ENCODE results near the gene ANTXR1.

The ANTXR1 gene

DNA sequence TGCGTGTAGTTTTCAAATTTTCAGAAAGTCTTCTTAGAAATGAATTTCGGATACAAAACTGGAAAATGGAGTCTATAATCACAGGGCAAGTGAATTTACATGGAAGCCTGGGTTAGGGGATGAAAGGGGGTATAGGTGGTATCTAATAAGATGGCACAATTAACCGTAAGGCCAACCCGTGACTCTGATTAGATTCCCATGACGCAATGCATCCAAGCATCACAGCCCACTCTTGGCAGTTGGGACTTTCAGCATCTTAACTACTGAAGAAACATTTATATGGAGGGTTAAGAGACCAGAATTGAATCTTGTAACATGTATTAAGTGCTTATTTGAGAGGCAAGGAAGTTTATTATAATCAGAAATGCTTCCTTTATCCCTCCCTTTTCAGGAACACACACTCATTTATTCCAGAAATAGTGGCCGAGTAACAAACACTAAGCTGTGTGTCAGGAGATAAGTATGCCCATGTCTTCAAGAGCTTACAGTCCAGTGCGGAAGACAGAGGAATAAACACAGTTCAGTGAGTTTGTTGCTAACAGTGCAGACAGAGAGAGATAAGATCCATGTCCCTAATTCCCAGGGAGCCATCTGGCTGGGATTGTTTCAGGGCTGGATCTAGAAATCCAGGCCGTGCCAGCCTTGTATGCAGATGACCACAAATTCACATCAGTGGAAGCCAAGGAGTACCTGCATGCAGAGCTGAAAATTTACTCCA lies 151.2 kb downstream of the ANTXR1 start:
- peak overlapping the region; percentile 85 to 92 for H3K4ac ChIP-seq (ENCODE audit: low read depth in 1 of 2, low read length in 2 of 2)
- WGBS, result 38% methylated on average over 8 of the region's 8 CpGs

DNA sequence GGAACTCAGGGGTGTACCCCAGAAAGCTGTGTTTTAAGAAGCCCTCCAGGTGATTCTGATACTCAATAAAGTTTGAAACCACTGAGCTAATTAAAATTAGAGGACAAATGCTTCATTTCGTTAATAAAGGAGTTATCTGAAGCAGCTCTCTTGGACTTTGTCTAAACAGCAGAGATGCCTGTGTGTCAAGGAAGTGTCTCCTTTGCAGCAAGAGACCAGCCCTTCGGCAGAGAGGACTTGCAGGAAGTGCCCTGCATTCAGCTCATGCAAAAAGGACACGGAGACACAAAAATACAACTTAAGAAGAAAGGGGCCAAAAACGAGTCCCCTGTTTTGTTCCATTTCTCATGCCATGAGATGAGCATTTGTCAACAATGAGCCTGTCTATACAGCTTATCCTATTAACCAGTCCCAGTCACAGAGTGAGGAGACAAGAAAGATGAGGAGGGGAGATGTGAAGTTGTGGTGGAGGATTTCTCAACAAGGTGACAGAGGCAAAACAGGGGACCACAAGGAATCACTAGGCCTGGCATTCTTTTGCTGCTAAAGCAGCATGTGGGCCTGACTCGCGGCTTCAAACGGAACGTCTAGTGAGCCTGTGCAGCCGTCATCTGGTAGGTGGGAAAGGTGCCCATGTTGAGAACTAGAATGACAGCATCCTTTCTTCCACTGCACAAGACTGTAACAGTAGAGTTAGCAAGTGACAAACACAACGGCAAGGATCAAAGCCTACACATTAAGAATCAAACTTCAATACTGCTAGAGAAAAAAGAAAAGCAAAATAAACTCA lies 152.3 kb downstream of the ANTXR1 start:
- WGBS, result 73% methylated on average over 9 of the region's 10 CpGs
- H3K27me3 ChIP-seq (ENCODE audit: control insufficient read depth in 1 of 2, insufficient read depth in 1 of 2, low read length in 2 of 2), result no peaks in the 10 kb centered on the region

More for the DNA sequence above, 151.2 kb downstream of the ANTXR1 start:
- Histone ChIP-seq H3K27me3 (ENCODE audit: control insufficient read depth in 1 of 2, insufficient read depth in 1 of 2, low read length in 2 of 2) (no peaks in the 10 kb centered on the region), H2AFZ (ENCODE audit: low read depth, low read length) (no peak overlapping the region), H3K18ac (ENCODE audit: low read depth in 1 of 2, low read length in 2 of 2) (peak overlapping the region; percentile 78 to 97), H3K4me2 (ENCODE audit: low read length, poor library complexity, severe bottlenecking) (no peak overlapping the region), H2BK12ac (ENCODE audit: low read length in 2 of 2) (peak overlapping the region; percentile 51 to 59), H3K4me1 (ENCODE audit: control insufficient read depth, insufficient read depth, low read depth, low read length) (peaks cover 5% of the 10 kb centered on the region), H3K14ac (ENCODE audit: low read length in 2 of 2) (no peak overlapping the region), H2BK5ac (ENCODE audit: low read depth, low read length, poor library complexity, severe bottlenecking) (no peak overlapping the region), H3K9ac (ENCODE audit: low read length) (peak overlapping the region; percentile 23), H3K27ac (ENCODE audit: low read length, poor library complexity, severe bottlenecking) (peak overlapping the region; percentile 39), H3K4me3 (ENCODE audit: insufficient read depth in 1 of 2, low read depth in 1 of 2, low read length in 2 of 2) (no peak overlapping the region), H3K9me3 (ENCODE audit: control insufficient read depth, low read length) (no peaks in the 10 kb centered on the region), H4K8ac (ENCODE audit: low read length) (peak overlapping the region; percentile 96), H2AK5ac (ENCODE audit: low read length, severe bottlenecking) (no peak overlapping the region), H2BK120ac (ENCODE audit: low read depth, low read length) (peak overlapping the region; percentile 93), H3K23ac (ENCODE audit: low read length in 2 of 2) (no peak overlapping the region), H3K79me1 (replicated peaks; ENCODE audit: low read length, poor library complexity, severe bottlenecking) (peaks cover 6% of the 10 kb centered on the region), H4K91ac (ENCODE audit: low read length) (peak overlapping the region; percentile 80), H3K36me3 (ENCODE audit: control insufficient read depth in 1 of 2, insufficient read depth in 2 of 2, low read depth in 1 of 2, low read length in 2 of 2) (peaks cover 17 to 19% of the 10 kb centered on the region in 2 experiments), H2BK15ac (ENCODE audit: low read depth, poor library complexity, severe bottlenecking) (no peak overlapping the region)
- peak; percentile 99 for DNase-seq

DNA sequence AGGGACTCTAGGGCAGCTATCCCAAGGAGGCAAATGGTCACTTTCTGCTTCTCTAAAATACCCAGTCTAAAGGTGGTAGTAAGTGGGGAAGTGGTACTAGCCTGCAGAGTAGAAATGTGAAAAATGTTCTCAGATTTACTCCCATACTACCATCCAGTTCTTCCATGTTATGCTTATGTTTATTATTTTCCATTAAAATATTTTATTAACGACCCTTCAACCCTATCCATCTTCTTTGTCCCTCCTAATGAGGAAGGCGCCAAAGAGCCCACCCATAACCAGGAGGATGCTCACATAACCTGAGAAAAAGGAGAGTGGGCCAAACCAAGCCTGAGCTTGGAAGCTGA lies 153.5 kb downstream of the ANTXR1 start:
- DNase-seq, result no peak
- H2BK120ac ChIP-seq (ENCODE audit: low read depth, low read length), result no peak overlapping the region
- H3K9ac ChIP-seq (ENCODE audit: low read length), result no peak overlapping the region
- no peak overlapping the region for H2BK12ac ChIP-seq (ENCODE audit: low read length in 2 of 2)
- H2AK5ac ChIP-seq (ENCODE audit: low read length, severe bottlenecking), result no peak overlapping the region
- H3K79me1 ChIP-seq (replicated peaks; ENCODE audit: low read length, poor library complexity, severe bottlenecking), result peaks cover 6% of the 10 kb centered on the region
- WGBS, result 96% methylated on average over 2 of the region's 2 CpGs
- H3K4me3 ChIP-seq (ENCODE audit: insufficient read depth in 1 of 2, low read depth in 1 of 2, low read length in 2 of 2), result no peak overlapping the region
- H3K23ac ChIP-seq (ENCODE audit: low read length in 2 of 2), result no peak overlapping the region
- peaks cover 11% of the 10 kb centered on the region for H3K4me1 ChIP-seq (ENCODE audit: control insufficient read depth, insufficient read depth, low read depth, low read length)
- no peak overlapping the region for H2BK5ac ChIP-seq (ENCODE audit: low read depth, low read length, poor library complexity, severe bottlenecking)
- H3K4me2 ChIP-seq (ENCODE audit: low read length, poor library complexity, severe bottlenecking), result no peak overlapping the region
- no peak overlapping the region for H3K14ac ChIP-seq (ENCODE audit: low read length in 2 of 2)
- H2AFZ ChIP-seq (ENCODE audit: low read depth, low read length), result no peak overlapping the region
- no peak overlapping the region for H2BK15ac ChIP-seq (ENCODE audit: low read depth, poor library complexity, severe bottlenecking)
- no peak overlapping the region for H3K4ac ChIP-seq (ENCODE audit: low read depth in 1 of 2, low read length in 2 of 2)
- no peaks in the 10 kb centered on the region for H3K27me3 ChIP-seq (ENCODE audit: control insufficient read depth in 1 of 2, insufficient read depth in 1 of 2, low read length in 2 of 2)
- peak overlapping the region; percentile 61 for H4K8ac ChIP-seq (ENCODE audit: low read length)
- H3K9me3 ChIP-seq (ENCODE audit: control insufficient read depth, low read length), result no peaks in the 10 kb centered on the region
- H3K36me3 ChIP-seq (ENCODE audit: control insufficient read depth in 1 of 2, insufficient read depth in 2 of 2, low read depth in 1 of 2, low read length in 2 of 2), result peaks cover 14 to 16% of the 10 kb centered on the region in 2 experiments
- no peak overlapping the region for H4K91ac ChIP-seq (ENCODE audit: low read length)
- H3K18ac ChIP-seq (ENCODE audit: low read depth in 1 of 2, low read length in 2 of 2), result peak overlapping the region in 1 of 2 experiments; percentile 34
- no peak overlapping the region for H3K27ac ChIP-seq (ENCODE audit: low read length, poor library complexity, severe bottlenecking)

More for the DNA sequence above, 152.3 kb downstream of the ANTXR1 start:
- H3K14ac ChIP-seq (ENCODE audit: low read length in 2 of 2), result no peak overlapping the region
- DNase-seq, result peak; percentile 49
- H3K18ac ChIP-seq (ENCODE audit: low read depth in 1 of 2, low read length in 2 of 2), result peak overlapping the region; percentile 94 to 97
- peak overlapping the region; percentile 97 for H2BK120ac ChIP-seq (ENCODE audit: low read depth, low read length)
- no peak overlapping the region for H3K23ac ChIP-seq (ENCODE audit: low read length in 2 of 2)
- no peak overlapping the region for H2AFZ ChIP-seq (ENCODE audit: low read depth, low read length)
- H4K8ac ChIP-seq (ENCODE audit: low read length), result peak overlapping the region; percentile 99
- H3K9me3 ChIP-seq (ENCODE audit: control insufficient read depth, low read length), result no peaks in the 10 kb centered on the region
- no peak overlapping the region for H3K27ac ChIP-seq (ENCODE audit: low read length, poor library complexity, severe bottlenecking)
- no peak overlapping the region for H3K9ac ChIP-seq (ENCODE audit: low read length)
- peaks cover 11% of the 10 kb centered on the region for H3K4me1 ChIP-seq (ENCODE audit: control insufficient read depth, insufficient read depth, low read depth, low read length)
- H2BK5ac ChIP-seq (ENCODE audit: low read depth, low read length, poor library complexity, severe bottlenecking), result no peak overlapping the region
- no peak overlapping the region for H2BK15ac ChIP-seq (ENCODE audit: low read depth, poor library complexity, severe bottlenecking)
- H2AK5ac ChIP-seq (ENCODE audit: low read length, severe bottlenecking), result no peak overlapping the region
- no peak overlapping the region for H3K4me2 ChIP-seq (ENCODE audit: low read length, poor library complexity, severe bottlenecking)
- H3K79me1 ChIP-seq (replicated peaks; ENCODE audit: low read length, poor library complexity, severe bottlenecking), result peaks cover 6% of the 10 kb centered on the region
- peak overlapping the region; percentile 97 for H4K91ac ChIP-seq (ENCODE audit: low read length)
- no peak overlapping the region for H3K4me3 ChIP-seq (ENCODE audit: insufficient read depth in 1 of 2, low read depth in 1 of 2, low read length in 2 of 2)
- peak overlapping the region; percentile 97 to 99 for H2BK12ac ChIP-seq (ENCODE audit: low read length in 2 of 2)
- H3K4ac ChIP-seq (ENCODE audit: low read depth in 1 of 2, low read length in 2 of 2), result peak overlapping the region; percentile 94 to 97
- peaks cover 14 to 16% of the 10 kb centered on the region in 2 experiments for H3K36me3 ChIP-seq (ENCODE audit: control insufficient read depth in 1 of 2, insufficient read depth in 2 of 2, low read depth in 1 of 2, low read length in 2 of 2)

DNA sequence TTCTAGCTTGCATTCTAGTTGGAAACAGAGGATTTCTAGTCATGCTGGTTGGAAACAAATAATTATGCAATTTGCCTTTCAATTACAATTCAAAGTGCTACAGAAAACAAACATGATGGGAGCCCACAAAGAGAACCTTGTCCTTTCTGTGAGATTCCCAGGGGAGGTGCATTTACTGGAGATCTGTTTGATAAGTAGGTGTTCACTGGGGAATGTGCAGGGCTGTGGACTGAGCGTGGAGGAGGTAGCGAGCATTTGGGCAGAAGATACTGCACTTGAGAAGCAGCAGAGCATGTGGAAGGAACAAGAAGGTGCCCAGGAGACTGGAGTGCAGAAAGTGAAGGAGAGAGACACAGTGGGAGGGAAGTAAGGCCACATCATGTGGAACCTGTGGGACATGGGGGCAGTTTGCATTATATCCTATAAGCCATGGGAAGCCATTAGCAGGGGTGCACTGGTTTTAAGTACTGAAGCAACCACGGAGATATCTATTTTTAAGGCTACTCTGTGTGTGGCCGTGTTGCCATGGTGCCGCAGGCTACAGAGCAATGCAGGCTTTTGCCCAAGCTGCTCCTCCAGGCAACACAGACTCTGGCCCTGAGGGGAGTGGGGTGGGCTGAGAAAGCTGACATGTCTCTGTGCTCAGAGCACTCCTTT lies 154.0 kb downstream of the ANTXR1 start:
- DNase-seq, result no peak
- H4K91ac ChIP-seq (ENCODE audit: low read length), result peak overlapping the region; percentile 83
- no peak overlapping the region for H3K23ac ChIP-seq (ENCODE audit: low read length in 2 of 2)
- H4K8ac ChIP-seq (ENCODE audit: low read length), result peak overlapping the region; percentile 67
- peak overlapping the region in 1 of 2 experiments; percentile 19 for H3K14ac ChIP-seq (ENCODE audit: low read length in 2 of 2)
- H2BK5ac ChIP-seq (ENCODE audit: low read depth, low read length, poor library complexity, severe bottlenecking), result no peak overlapping the region
- peaks cover 6% of the 10 kb centered on the region for H3K79me1 ChIP-seq (replicated peaks; ENCODE audit: low read length, poor library complexity, severe bottlenecking)
- peaks cover 11% of the 10 kb centered on the region for H3K4me1 ChIP-seq (ENCODE audit: control insufficient read depth, insufficient read depth, low read depth, low read length)
- H3K4me2 ChIP-seq (ENCODE audit: low read length, poor library complexity, severe bottlenecking), result no peak overlapping the region
- H3K36me3 ChIP-seq (ENCODE audit: control insufficient read depth in 1 of 2, insufficient read depth in 2 of 2, low read depth in 1 of 2, low read length in 2 of 2), result peaks cover 16% of the 10 kb centered on the region in 2 experiments
- no peak overlapping the region for H3K27ac ChIP-seq (ENCODE audit: low read length, poor library complexity, severe bottlenecking)
- no peak overlapping the region for H2AFZ ChIP-seq (ENCODE audit: low read depth, low read length)
- no peak overlapping the region for H3K4me3 ChIP-seq (ENCODE audit: insufficient read depth in 1 of 2, low read depth in 1 of 2, low read length in 2 of 2)
- no peaks in the 10 kb centered on the region for H3K27me3 ChIP-seq (ENCODE audit: control insufficient read depth in 1 of 2, insufficient read depth in 1 of 2, low read length in 2 of 2)
- no peak overlapping the region for H2AK5ac ChIP-seq (ENCODE audit: low read length, severe bottlenecking)
- no peaks in the 10 kb centered on the region for H3K9me3 ChIP-seq (ENCODE audit: control insufficient read depth, low read length)
- H3K4ac ChIP-seq (ENCODE audit: low read depth in 1 of 2, low read length in 2 of 2), result peak overlapping the region; percentile 74 to 83
- H2BK12ac ChIP-seq (ENCODE audit: low read length in 2 of 2), result peak overlapping the region; percentile 91 to 99
- H3K9ac ChIP-seq (ENCODE audit: low read length), result no peak overlapping the region
- no peak overlapping the region for H2BK15ac ChIP-seq (ENCODE audit: low read depth, poor library complexity, severe bottlenecking)
- H3K18ac ChIP-seq (ENCODE audit: low read depth in 1 of 2, low read length in 2 of 2), result peak overlapping the region; percentile 71 to 94
- 95% methylated on average over 5 of the region's 5 CpGs for WGBS
- peak overlapping the region; percentile 64 for H2BK120ac ChIP-seq (ENCODE audit: low read depth, low read length)
